Activated CD8-positive, alpha-beta memory T cell treated with anti-CD3 and anti-CD28 coated beads, Interleukin-2, amount 50 U/mL, for 24 hours (primary cell): ENCODE measurements around the gene RAB4B.
"Not testable (repeated sequence)": the region's sequence is repeated elsewhere in the genome, so short reads cannot be mapped to it uniquely, and the experiment has no call there.

Source experiments
- DNase-seq: peaks from one replicate; pipeline ENCODE4 v3.0.0-alpha.2; 2020; ENCODE audit errors: extremely low read depth

The RAB4B gene

DNA sequence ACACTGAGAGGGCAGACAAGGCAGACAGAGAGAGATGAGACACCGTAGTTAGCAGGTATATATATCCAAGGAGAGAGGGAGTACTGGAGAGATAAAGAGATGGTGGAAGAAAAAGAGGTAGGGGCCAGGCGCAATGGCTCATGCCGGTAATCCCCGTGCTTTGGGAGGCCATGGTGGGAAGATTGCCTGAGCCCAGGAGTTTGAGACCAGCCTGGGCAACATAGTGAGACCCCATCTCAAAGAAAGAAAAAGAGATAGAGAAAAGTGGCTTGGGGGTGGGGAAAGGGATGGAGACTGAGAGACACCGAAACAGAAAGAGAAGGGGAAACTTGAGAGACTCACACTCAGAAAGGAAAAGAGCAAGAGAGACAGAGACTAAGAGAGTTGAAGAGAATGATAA lies 2.5 kb downstream of the RAB4B start:
- no peak for DNase-seq

DNA sequence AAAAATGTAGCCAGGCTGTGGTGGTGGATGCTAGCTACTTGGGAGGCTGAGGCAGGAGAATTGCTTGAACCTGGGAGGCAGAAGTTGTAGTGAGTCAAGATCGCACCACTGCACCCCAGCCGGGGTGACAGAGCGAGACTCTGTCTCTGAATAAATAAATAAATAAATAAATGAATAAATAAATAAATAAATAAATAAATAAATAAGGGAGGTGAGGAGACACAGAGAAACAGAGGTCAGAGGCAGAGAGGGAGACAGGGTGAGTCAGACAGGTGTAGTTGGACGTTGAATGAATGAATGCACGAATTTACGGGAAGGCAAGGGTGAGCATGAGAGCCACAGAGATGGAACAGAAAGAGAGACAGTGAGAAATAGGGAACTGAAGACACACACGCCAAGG lies 3.1 kb downstream of the RAB4B start:
- DNase-seq, result no peak

DNA sequence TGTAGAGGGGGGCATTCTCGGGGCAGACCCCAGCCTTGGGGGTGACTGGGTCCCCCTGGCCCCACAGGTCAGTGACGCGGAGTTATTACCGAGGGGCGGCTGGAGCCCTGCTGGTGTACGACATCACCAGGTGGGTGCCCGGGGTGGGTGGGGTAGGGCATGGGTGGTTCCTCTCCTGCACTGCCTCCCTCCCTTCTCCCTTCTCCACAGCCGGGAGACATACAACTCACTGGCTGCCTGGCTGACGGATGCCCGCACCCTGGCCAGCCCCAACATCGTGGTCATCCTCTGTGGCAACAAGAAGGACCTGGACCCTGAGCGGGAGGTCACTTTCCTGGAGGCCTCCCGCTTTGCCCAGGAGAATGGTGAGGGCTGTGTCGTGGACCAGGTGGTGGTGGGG lies 5.7 kb downstream of the RAB4B start:
- no peak for DNase-seq

DNA sequence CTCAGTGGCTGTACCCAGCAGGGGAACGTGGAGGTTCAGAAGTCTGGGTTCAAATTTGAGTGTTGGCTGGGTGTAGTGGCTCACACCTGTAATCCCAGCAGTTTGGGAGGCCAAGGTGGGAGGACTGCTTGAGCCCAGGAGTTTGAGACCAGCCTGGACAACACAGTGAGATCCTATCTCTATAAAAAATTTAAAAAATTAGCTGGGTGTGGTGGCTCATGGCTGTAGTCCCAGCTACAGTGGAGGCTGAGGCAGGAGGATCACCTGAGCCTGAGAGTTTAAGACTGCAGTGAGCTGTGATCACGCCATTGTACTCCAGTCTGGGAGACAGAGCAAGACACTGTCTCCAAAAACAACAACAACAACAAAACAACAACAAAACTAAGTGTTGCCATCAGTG lies 6.1 kb downstream of the RAB4B start:
- DNase-seq, result not testable (repeated sequence)

DNA sequence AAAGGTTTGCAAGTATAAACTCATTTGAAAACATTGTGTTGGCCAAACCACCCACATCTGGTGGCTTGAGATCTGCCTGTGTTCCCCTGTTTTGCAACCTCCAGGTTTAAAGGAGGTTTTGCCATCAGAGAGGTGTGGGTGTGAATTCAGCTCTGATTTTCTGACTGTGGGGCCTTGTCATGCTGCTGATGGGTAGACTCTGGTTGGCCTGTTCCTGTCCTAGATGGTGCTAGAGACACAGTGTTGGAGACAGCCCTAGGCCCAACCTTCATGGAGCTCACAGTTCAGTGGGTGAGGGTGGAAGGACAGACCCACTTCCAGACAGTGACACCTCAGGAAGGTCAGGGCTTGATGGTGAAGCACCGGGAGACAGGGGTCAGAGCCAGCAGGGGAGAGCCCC lies 7.5 kb downstream of the RAB4B start:
- no peak for DNase-seq

DNA sequence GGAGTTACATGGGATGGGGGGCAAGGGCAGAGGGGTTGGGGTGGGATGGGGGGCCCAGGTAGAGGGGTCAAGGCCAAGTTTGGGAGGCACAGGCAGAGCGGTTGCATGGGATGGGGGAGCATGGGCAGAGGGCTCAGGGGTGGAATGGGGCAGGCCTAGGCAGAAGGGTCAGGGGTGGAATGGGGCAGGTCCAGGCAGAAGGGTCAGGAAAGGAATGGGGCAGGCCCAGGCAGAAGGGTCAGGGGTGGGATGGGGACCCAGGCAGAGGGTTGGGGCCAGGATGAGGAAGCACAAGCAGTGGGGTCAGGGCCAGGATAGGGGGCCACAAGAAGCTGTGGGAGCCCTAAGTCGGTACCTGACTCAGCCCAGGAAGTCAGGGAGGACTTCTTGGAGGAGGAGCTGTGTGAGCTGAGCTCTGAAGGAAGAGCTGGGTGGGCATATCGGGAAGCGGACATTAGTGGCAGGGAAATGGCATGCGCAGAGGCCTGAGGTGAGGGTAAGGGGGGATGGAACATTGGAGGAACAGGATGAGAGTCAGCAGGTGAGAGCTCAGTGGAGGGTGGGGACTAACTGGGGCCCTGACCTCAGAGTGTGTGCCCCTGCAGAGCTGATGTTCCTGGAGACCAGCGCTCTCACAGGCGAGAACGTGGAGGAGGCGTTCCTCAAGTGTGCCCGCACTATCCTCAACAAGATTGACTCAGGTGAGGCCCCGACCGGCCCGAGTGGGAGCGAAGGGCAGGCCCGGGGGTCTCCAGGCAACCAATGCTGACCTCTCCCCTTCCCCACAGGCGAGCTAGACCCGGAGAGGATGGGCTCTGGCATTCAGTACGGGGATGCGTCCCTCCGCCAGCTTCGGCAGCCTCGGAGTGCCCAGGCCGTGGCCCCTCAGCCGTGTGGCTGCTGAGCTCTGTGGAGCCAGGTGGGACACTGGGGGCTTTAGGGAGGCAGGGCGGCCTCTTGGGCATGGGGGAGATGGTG lies 8.3 kb downstream of the RAB4B start:
- no peak for DNase-seq

DNA sequence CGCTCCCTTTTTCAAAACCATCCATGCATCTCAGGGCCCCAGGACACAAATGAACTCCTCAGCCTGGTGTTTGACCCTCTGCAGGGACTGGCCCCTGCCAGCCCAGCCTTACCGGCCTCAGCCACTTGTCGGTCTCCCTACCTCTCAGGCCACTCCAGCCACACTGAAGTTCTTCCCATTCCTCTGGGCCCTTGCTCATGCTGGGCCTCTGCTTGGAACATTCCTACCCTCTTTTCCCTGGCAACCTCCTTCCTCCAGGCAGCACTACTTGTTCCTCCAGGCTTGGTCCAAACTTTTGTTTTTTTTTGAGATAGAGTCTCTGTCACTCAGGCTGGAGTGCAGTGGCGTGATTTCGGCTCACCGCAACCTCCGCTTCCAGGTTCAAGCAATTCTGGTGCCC lies 13.3 kb downstream of the RAB4B start:
- DNase-seq, result no peak

DNA sequence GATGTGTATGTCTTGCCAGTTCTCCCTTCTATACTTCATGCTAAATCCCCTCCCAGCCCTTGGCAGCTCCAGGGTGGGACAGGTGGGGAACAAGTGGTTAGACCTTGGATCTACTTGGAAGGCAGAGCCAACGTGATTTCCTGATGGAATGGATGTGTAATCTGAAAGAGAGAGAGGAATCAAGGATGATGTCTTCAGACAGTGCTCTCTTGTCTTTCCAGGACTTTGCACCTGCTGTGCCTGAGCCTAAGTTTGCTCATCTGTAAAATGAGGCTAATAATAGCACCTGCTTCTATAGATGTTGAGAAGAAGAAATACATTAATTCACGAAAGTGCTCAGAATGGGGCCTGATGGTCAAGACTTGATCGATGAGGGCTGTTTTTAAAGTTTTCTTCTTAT lies 13.9 kb downstream of the RAB4B start:
- no peak for DNase-seq

DNA sequence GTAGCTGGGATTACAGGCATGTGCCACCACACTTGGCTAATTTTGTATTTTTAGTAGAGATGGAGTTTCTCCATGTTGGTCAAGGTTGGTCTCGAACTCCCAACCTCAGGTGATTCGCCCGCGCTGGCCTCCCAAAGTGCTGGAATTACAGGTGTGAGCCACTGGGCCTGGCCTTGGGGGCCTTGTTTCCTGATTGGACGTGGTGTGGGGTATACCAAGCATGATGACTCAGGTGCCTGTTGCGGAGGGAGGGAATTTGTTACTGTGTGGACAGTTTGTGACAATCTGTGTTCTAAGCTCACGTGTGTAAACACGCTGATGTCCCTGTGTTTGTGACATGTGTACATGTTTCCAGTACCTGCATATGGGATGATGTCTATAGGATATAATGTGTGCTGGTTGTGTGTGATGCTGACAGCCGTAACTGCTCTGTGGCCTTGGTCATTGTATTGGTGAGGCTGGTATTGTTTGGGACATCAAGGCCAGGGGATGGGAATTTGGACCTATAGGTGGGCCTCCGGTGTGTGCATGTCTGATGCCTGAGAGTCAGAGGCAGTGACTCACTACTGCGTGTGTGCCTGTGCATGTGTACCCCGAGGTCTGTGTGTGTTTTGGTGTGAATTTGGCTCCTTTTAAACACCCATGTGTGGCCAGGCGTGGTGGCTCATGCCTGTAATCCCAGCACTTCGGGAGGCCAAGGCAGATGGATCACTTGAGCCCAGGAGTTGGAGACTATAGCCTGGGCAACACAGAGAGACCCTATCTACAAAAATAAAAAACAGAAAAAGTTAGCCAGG lies 19.3 kb downstream of the RAB4B start:
- DNase-seq, result no peak

DNA sequence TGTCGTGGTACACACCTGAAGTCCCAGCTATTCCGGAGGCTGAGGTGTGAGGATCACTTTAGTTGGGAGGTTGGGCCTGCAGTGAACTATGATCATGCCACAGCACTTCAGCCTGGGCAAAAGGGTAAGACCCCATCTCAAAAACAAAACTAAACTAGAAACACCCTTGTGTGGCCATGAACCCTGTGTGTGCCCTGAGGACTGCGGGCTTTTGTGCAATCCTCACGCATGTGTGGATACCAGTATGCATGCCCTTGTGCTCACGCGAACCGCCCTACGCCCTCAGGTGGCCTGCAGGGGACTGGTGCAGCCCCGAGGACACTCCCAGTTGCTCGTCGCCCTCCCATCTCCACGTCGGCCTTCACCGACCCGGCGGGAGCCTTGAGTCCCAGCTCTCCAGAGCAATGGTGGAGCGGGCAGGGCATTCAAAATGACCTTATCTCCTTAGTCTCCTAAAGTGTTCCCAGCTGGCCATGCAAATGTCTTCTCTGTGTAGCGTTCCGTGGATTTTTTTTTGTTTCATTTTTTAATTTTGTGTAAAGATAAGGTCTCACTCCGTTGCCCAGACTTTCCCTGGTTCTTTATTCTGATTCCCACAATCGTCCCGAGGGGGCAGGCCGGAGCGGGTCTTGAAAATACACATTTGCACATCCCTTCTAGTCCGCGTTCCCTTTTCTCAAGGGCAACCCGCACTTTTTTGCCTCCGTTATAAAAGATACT lies 20.1 kb downstream of the RAB4B start:
- no peak for DNase-seq

DNA sequence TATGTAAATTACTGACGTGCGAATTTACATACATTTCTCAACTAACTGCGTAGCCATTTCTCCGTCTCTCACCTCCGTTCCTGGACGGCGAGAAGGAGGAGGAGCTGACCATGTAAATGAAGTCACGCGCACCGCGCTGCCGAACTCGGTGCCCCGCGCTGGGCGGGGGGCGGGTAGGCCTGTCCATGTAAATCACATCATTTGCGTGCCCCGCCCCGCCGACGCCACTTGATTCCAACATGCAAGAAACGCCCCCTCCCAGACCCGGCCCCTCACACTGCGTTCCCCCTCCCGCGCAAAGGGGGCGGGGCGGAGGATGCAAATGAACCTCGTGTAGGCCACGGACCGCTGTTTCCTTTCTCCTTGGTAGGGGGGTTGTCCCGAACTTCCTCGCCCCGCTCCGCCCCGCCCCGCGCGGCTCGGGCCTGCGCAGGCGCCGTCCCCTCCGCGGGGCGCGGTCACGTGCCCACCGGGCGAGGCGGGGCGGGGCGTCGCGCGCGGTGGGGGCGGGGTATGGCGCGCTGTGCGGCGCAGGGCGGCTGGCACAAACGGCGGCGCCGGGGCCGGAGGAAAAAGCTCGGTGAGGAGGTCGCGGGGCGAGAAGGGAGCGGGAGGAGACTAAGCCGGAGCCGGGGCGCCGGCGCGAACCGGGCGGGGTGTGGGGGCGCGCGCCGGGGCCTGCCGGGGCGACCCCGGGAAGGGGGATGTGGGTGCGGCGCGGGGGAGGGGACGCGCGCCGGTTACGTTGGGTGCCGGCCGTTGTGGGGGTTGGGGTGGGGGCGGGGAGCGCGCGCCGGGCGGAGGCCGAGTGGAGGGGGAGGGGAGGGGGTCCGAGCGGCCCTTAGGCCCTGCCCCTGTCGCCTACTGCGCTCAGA lies 20.9 kb downstream of the RAB4B start, which contains the start of gene EGLN2:
TSS of gene EGLN2 (plus strand) at position 509 of the 875 bp plus-strand sequence. CDS start 1,382 bp downstream, outside the sequence.
- peak; percentile 100 for DNase-seq

DNA sequence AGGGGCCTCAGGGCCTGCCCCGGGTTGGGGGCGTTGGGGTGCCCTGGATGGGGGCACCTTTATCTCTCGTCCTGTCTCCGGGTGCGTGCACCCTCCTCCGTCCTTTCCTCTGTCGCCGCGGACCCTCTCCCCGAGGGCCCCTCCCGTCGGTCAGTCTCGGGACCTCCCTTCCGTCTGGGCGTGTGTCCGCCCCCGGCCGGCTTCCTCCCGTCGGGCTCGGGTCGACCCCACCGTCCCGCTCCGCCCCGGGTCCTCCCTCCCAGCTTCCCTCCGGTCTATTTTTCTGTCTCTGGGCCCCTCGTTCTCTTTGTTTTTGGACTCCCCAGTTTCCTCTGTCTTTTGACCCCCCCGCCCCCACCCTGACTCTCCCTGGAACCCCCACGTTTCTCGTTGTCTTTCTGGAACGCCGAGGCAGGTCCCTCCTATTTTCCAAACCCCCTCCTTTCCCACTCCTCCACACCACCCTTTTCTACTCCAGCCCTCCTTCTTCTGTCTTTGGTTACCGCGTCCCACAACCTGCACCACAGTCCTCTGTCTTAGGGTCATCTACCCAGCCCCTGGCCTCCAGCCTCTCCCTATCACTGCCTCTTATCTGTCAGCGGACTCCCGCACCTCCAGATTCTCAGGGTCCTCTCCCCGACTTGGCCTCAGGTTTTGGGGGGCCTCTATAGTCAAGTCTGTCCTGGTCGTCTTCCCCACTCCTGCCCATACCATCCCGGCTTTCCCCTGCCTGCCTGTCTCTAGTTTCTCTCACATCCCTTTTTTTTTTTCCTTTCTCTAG lies 21.7 kb downstream of the RAB4B start:
- no peak for DNase-seq

DNA sequence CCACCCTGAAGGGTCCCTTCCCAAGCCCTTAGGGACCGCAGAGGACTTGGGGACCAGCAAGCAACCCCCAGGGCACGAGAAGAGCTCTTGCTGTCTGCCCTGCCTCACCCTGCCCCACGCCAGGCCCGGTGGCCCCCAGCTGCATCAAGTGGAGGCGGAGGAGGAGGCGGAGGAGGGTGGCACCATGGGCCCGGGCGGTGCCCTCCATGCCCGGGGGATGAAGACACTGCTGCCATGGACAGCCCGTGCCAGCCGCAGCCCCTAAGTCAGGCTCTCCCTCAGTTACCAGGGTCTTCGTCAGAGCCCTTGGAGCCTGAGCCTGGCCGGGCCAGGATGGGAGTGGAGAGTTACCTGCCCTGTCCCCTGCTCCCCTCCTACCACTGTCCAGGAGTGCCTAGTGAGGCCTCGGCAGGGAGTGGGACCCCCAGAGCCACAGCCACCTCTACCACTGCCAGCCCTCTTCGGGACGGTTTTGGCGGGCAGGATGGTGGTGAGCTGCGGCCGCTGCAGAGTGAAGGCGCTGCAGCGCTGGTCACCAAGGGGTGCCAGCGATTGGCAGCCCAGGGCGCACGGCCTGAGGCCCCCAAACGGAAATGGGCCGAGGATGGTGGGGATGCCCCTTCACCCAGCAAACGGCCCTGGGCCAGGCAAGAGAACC lies 22.4 kb downstream of the RAB4B start:
- no peak for DNase-seq

DNA sequence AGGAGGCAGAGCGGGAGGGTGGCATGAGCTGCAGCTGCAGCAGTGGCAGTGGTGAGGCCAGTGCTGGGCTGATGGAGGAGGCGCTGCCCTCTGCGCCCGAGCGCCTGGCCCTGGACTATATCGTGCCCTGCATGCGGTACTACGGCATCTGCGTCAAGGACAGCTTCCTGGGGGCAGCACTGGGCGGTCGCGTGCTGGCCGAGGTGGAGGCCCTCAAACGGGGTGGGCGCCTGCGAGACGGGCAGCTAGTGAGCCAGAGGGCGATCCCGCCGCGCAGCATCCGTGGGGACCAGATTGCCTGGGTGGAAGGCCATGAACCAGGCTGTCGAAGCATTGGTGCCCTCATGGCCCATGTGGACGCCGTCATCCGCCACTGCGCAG lies 22.9 kb downstream of the RAB4B start:
- DNase-seq, result no peak

DNA sequence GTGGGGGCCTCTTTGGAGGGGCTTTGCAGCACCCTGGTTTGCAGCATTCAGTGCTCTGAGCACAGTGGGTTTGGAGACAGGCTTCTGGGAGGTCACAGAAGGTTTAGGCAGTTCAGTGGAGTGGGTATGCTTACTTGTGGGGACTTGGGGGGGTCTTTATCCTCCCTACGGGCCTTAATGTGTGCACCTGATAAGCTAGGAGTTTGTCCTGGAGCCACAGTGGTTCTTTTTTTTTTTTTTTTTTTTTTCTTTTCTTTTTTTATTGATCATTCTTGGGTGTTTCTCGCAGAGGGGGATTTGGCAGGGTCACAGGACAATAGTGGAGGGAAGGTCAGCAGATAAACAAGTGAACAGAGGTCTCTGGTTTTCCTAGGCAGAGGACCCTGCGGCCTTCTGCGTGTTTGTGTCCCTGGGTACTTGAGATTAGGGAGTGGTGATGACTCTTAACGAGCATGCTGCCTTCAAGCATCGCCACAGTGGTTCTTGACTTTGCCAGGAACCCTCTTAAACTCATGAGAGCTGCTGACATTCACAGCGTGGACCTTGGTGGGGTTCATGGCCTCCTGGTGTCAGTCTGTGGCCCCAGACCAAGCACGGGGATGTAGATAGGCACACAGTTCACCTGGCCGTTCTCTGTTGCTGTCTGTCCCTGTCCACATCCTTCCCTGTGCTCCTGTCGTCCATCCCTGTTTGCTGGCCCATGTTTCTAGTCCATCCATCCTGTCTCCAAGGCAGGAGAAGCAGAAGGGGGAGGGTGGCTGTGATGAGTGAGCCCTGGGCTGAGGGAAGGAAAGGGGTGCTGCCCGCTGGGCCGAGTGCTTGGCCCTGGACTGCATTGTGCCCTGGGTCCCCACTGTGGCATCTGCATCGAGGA lies 23.6 kb downstream of the RAB4B start:
- DNase-seq, result no peak

DNA sequence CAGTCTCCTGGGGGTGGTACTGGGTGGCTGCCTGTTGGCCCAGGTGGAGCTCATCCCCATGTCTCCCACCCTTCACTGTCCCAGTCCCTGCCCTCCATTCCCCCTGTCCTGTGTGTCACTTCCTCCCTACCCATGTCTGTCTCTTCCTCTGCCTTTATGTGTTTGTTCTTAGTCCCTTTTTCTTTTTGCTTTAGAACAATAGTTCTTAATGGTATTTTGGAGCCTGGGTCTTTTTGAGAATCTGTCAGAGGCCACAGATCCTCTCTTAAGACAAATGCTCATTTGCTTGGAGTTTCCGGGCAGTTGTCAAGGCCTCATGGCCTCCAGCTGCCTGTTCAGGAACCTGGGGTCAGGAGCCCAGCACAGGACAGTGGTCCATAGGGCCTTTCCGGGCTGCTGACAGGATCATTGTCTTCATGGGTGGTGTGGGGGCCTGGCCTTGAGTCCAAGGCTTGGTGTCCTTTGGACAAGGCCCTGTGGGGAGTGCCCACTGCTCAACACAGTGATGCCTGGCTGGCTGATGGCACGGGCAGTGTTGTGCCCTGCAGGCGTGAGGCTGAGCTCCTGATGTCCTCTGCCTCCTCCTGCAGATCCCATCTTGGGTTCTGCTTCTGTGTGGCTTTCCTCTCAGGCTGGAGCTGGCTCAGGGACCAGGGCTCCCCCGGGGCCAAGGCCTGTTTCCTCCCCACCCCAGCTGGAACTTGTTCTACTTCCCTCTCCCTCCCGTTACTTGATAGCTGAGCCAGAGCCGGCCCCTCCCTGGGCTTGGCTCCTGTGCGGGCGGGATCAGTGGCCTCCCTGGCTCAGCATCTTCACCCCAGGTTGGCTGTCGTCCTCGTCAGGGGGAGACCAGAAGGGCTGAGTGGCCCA lies 24.5 kb downstream of the RAB4B start:
- no peak for DNase-seq

DNA sequence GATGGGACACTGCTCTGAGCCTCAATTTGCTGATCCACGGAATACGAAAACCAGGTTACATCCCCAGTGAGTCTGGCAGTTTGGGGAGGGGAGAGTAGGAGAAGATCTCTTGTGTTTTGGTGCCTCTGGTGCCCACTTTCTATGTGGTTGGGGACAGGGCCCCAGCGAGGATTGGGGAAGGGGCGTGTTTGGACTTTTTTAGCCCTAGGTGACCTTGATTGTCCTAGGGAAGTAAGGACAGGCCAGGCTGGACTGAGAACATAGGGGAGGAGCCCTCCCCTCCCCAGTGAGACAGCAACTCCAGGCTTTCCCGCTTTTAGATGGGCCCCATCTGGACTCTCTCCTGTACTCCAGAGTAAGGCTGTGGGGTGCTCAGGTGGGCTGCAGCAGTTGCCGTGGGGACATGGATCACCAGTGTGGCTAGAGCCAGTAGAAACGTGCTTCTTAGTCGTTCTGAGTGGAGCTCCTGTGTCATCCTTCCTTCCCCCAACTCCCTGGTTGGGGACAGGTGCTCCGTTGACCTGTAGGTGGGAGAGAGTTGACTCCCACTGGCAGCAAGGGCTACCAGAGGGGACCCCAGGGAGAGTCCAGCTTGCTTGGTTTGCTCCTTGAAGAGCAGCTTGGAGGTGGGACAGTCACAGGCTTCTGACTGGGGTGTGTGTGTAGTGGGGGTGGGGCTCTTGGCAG lies 25.3 kb downstream of the RAB4B start:
- DNase-seq, result no peak
